ENCODE results near the gene MTREX. TPM values are rescaled to one million over a fixed set of nuclear protein-coding genes. Genes with fewer than 3 reads are reported as not detected.
"Not testable (repeated sequence)": the region's sequence is repeated elsewhere in the genome, so short reads cannot be mapped to it uniquely, and the experiment has no call there.

Gene MTREX
- total and polyA plus RNA-seq, 3 experiments from 2014 or later = 32.4 to 109 (median 98.9) TPM

GRCh38 chr5:55316289-55316688, 8.5 kb downstream of the MTREX start:
- no peaks in the 10 kb centered on the region for H3K9me3 Mint-ChIP-seq
- no peaks in the 10 kb centered on the region for H3K36me3 ChIP-seq (ENCODE audit: insufficient read depth, low read length)
- peak overlapping the region in 1 of 7 donors; percentile 63 for H3K4me3 Mint-ChIP-seq
- peaks cover 15% of the 10 kb centered on the region for H3K4me1 ChIP-seq (ENCODE audit: insufficient read depth, low read length)
- H3K36me3 Mint-ChIP-seq = peaks cover 0 to 20% (median 11%) of the 10 kb centered on the region in 3 donors
- H3K4me1 Mint-ChIP-seq = peaks cover 45 to 87% (median 55%) of the 10 kb centered on the region in 3 donors
- H3K27ac Mint-ChIP-seq = peak overlapping the region in 1 of 8 donors; percentile 31
- no peaks in the 10 kb centered on the region for H3K27me3 Mint-ChIP-seq
- H3K9me3 ChIP-seq (ENCODE audit: low read length) = no peaks in the 10 kb centered on the region
- no peak overlapping the region for H3K4me3 ChIP-seq (ENCODE audit: low read length)
- ChIA-PET CTCF (no interaction called here), POLR2A (no interaction called here)
- no peak for DNase-seq
- no peak overlapping the region for H3K27ac ChIP-seq (ENCODE audit: low read depth, low read length)
- no peaks in the 10 kb centered on the region for H3K27me3 ChIP-seq (ENCODE audit: insufficient read depth, low read length, poor library complexity, severe bottlenecking)

- no peak overlapping the region for H3K27ac ChIP-seq (ENCODE audit: low read depth, low read length)
- H3K9me3 ChIP-seq (ENCODE audit: low read length) = no peaks in the 10 kb centered on the region
- Mint-ChIP-seq H3K36me3 (peaks cover 0 to 17% (median 10%) of the 10 kb centered on the region in 3 donors), H3K27me3 (no peaks in the 10 kb centered on the region), H3K4me1 (peaks cover 47 to 83% (median 53%) of the 10 kb centered on the region in 3 donors), H3K4me3 (peak overlapping the region in 1 of 7 donors; percentile 63), H3K27ac (peak overlapping the region in 3 of 8 donors; percentile 27 to 36 (median 31)), H3K9me3 (no peaks in the 10 kb centered on the region)
- CTCF ChIA-PET = no interaction called here
- H3K4me1 ChIP-seq (ENCODE audit: insufficient read depth, low read length) = peaks cover 9% of the 10 kb centered on the region
- no peaks in the 10 kb centered on the region for H3K27me3 ChIP-seq (ENCODE audit: insufficient read depth, low read length, poor library complexity, severe bottlenecking)
- DNase-seq = no peak
- no peak overlapping the region for H3K4me3 ChIP-seq (ENCODE audit: low read length)
- POLR2A ChIA-PET = no interaction called here
- no peaks in the 10 kb centered on the region for H3K36me3 ChIP-seq (ENCODE audit: insufficient read depth, low read length)
Observed at GRCh38 chr5:55316837-55317236, 9.0 kb downstream of the MTREX start.

GRCh38 chr5:55318237-55318636, 10.4 kb downstream of the MTREX start:
- H3K9me3 ChIP-seq (ENCODE audit: low read length); H3K4me3 ChIP-seq (ENCODE audit: low read length); H3K36me3 ChIP-seq (ENCODE audit: insufficient read depth, low read length); H3K4me3 Mint-ChIP-seq; DNase-seq; H3K9me3 Mint-ChIP-seq; H3K4me1 ChIP-seq (ENCODE audit: insufficient read depth, low read length); H3K27ac ChIP-seq (ENCODE audit: low read depth, low read length); H3K27me3 ChIP-seq (ENCODE audit: insufficient read depth, low read length, poor library complexity, severe bottlenecking); H3K27me3 Mint-ChIP-seq; CTCF ChIA-PET: not testable (repeated sequence)
- POLR2A ChIA-PET = interaction anchor here (0.5 kb wide), 1 partner anchor 11 kb away, joined by 5 read pairs; the partner anchor contains the start of gene DHX29
- Mint-ChIP-seq H3K36me3 (peaks cover 0 to 28% (median 12%) of the 10 kb centered on the region in 3 donors), H3K27ac (peak overlapping the region in 1 of 8 donors; percentile 19), H3K4me1 (peaks cover 47 to 78% (median 56%) of the 10 kb centered on the region in 3 donors)

- POLR2A ChIA-PET = interaction anchor here (0.7 kb wide), 1 partner anchor 1060 kb away, joined by 3 read pairs; no protein-coding TSS in a partner anchor
- Mint-ChIP-seq H3K4me1 (peaks cover 38 to 67% (median 56%) of the 10 kb centered on the region in 3 donors), H3K27me3 (no peaks in the 10 kb centered on the region), H3K9me3 (no peaks in the 10 kb centered on the region), H3K36me3 (peaks cover 0 to 37% (median 10%) of the 10 kb centered on the region in 3 donors), H3K27ac (peak overlapping the region in 1 of 8 donors; percentile 12), H3K4me3 (no peak overlapping the region)
- Histone ChIP-seq H3K27me3 (ENCODE audit: insufficient read depth, low read length, poor library complexity, severe bottlenecking) (no peaks in the 10 kb centered on the region), H3K4me1 (ENCODE audit: insufficient read depth, low read length) (peaks cover 3% of the 10 kb centered on the region), H3K36me3 (ENCODE audit: insufficient read depth, low read length) (peaks cover 6% of the 10 kb centered on the region), H3K27ac (ENCODE audit: low read depth, low read length) (no peak overlapping the region), H3K4me3 (ENCODE audit: low read length) (no peak overlapping the region), H3K9me3 (ENCODE audit: low read length) (no peaks in the 10 kb centered on the region)
- DNase-seq = no peak
- CTCF ChIA-PET = no interaction called here
Observed at GRCh38 chr5:55319491-55319890, 11.7 kb downstream of the MTREX start.

GRCh38 chr5:55320571-55320970, 12.8 kb downstream of the MTREX start:
- Mint-ChIP-seq H3K36me3 (peaks cover 5 to 43% (median 14%) of the 10 kb centered on the region in 3 donors), H3K27ac (no peak overlapping the region), H3K4me1 (peaks cover 38 to 67% (median 63%) of the 10 kb centered on the region in 3 donors), H3K27me3 (no peaks in the 10 kb centered on the region), H3K4me3 (no peak overlapping the region), H3K9me3 (no peaks in the 10 kb centered on the region)
- Histone ChIP-seq H3K4me3 (ENCODE audit: low read length) (no peak overlapping the region), H3K4me1 (ENCODE audit: insufficient read depth, low read length) (no peaks in the 10 kb centered on the region), H3K9me3 (ENCODE audit: low read length) (no peaks in the 10 kb centered on the region), H3K27me3 (ENCODE audit: insufficient read depth, low read length, poor library complexity, severe bottlenecking) (no peaks in the 10 kb centered on the region), H3K27ac (ENCODE audit: low read depth, low read length) (no peak overlapping the region), H3K36me3 (ENCODE audit: insufficient read depth, low read length) (peaks cover 11% of the 10 kb centered on the region)
- no peak for DNase-seq
- ChIA-PET POLR2A (interaction anchor here (0.6 kb wide), 1 partner anchor 71 kb away, joined by 6 read pairs; no protein-coding TSS in a partner anchor), CTCF (no interaction called here)

GRCh38 chr5:55324006-55324405, 16.2 kb downstream of the MTREX start:
- Mint-ChIP-seq H3K27me3 (no peaks in the 10 kb centered on the region), H3K4me1 (peaks cover 23 to 51% (median 51%) of the 10 kb centered on the region in 3 donors), H3K4me3 (no peak overlapping the region), H3K36me3 (peaks cover 5 to 55% (median 11%) of the 10 kb centered on the region in 3 donors), H3K27ac (peak overlapping the region in 1 of 8 donors; percentile 38), H3K9me3 (no peaks in the 10 kb centered on the region)
- no peak overlapping the region for H3K27ac ChIP-seq (ENCODE audit: low read depth, low read length)
- H3K4me3 ChIP-seq (ENCODE audit: low read length) = no peak overlapping the region
- DNase-seq = no peak
- H3K27me3 ChIP-seq (ENCODE audit: insufficient read depth, low read length, poor library complexity, severe bottlenecking) = no peaks in the 10 kb centered on the region
- POLR2A ChIA-PET = interaction anchor here (1.0 kb wide), 1 partner anchor 17 kb away, joined by 3 read pairs; the partner anchor contains the start of gene DHX29
- H3K4me1 ChIP-seq (ENCODE audit: insufficient read depth, low read length) = no peaks in the 10 kb centered on the region
- no peaks in the 10 kb centered on the region for H3K9me3 ChIP-seq (ENCODE audit: low read length)
- H3K36me3 ChIP-seq (ENCODE audit: insufficient read depth, low read length) = peaks cover 14% of the 10 kb centered on the region
- CTCF ChIA-PET = no interaction called here

GRCh38 chr5:55324815-55325418, 17.1 kb downstream of the MTREX start:
- Histone ChIP-seq H3K27ac (ENCODE audit: low read depth, low read length) (no peak overlapping the region), H3K4me1 (ENCODE audit: insufficient read depth, low read length) (no peaks in the 10 kb centered on the region), H3K36me3 (ENCODE audit: insufficient read depth, low read length) (peaks cover 18% of the 10 kb centered on the region), H3K4me3 (ENCODE audit: low read length) (no peak overlapping the region), H3K9me3 (ENCODE audit: low read length) (no peaks in the 10 kb centered on the region), H3K27me3 (ENCODE audit: insufficient read depth, low read length, poor library complexity, severe bottlenecking) (no peaks in the 10 kb centered on the region)
- no peaks in the 10 kb centered on the region for H3K27me3 Mint-ChIP-seq
- CTCF ChIA-PET = no interaction called here
- DNase-seq = peak in 2 of 5 donors; percentile 6 to 21
- H3K4me3 Mint-ChIP-seq = no peak overlapping the region
- H3K9me3 Mint-ChIP-seq = no peaks in the 10 kb centered on the region
- H3K36me3 Mint-ChIP-seq = peaks cover 5 to 63% (median 10%) of the 10 kb centered on the region in 3 donors
- POLR2A ChIA-PET = no interaction called here
- peaks cover 22 to 50% (median 49%) of the 10 kb centered on the region in 3 donors for H3K4me1 Mint-ChIP-seq
- H3K27ac Mint-ChIP-seq = peak overlapping the region in 2 of 8 donors; percentile 6 to 68

GRCh38 chr5:55325621-55326020, 17.8 kb downstream of the MTREX start:
- CTCF ChIA-PET = no interaction called here
- Mint-ChIP-seq H3K9me3 (no peaks in the 10 kb centered on the region), H3K27ac (no peak overlapping the region), H3K36me3 (peaks cover 5 to 70% (median 13%) of the 10 kb centered on the region in 3 donors), H3K4me3 (no peak overlapping the region), H3K4me1 (peaks cover 26 to 55% (median 49%) of the 10 kb centered on the region in 3 donors), H3K27me3 (peaks cover 0 to 1% of the 10 kb centered on the region in 2 donors)
- no peak for DNase-seq
- POLR2A ChIA-PET = no interaction called here
- Histone ChIP-seq H3K36me3 (ENCODE audit: insufficient read depth, low read length) (peaks cover 18% of the 10 kb centered on the region), H3K27ac (ENCODE audit: low read depth, low read length) (no peak overlapping the region), H3K4me3 (ENCODE audit: low read length) (no peak overlapping the region), H3K4me1 (ENCODE audit: insufficient read depth, low read length) (no peaks in the 10 kb centered on the region), H3K9me3 (ENCODE audit: low read length) (no peaks in the 10 kb centered on the region), H3K27me3 (ENCODE audit: insufficient read depth, low read length, poor library complexity, severe bottlenecking) (no peaks in the 10 kb centered on the region)
